Mesendoderm (in vitro differentiated cells): ENCODE measurements around the gene OCA2.

Experiments
- DNase-seq: peaks from one replicate; pipeline ENCODE4 v3.0.0; 2013
- H2AK5ac ChIP-seq: 2 replicates; pipeline ENCODE4 v1.6.1; 2013; ENCODE audit warnings: low read length, inconsistent platforms
- H2BK120ac ChIP-seq: 2 replicates; pipeline ENCODE4 v1.6.1; 2013; ENCODE audit warnings: low read depth, mild to moderate bottlenecking, low read length, moderate library complexity, mixed read lengths
- H2BK15ac ChIP-seq: replicated peaks from 2 replicates; pipeline ENCODE4 v1.6.1; 2013; ENCODE audit warnings: low read depth, mild to moderate bottlenecking, moderate library complexity
- H2BK5ac ChIP-seq: 2 replicates; pipeline ENCODE4 v1.6.1; 2013; ENCODE audit warnings: low read length, inconsistent platforms
- H3K18ac ChIP-seq: 2 replicates; pipeline ENCODE4 v1.6.1; 2013; ENCODE audit warnings: mild to moderate bottlenecking, low read length, mixed read lengths
- H3K23ac ChIP-seq: one replicate; pipeline ENCODE4 v1.6.1; 2013; ENCODE audit warnings: low read length
- H3K27ac ChIP-seq: 2 replicates; pipeline ENCODE4 v1.5.1; 2013; ENCODE audit warnings: low read depth, mild to moderate bottlenecking, inconsistent platforms, low read length, moderate library complexity
- H3K27me3 ChIP-seq: 2 replicates; pipeline ENCODE4 v1.6.1; 2013; ENCODE audit warnings: low read length, control low read depth, mild to moderate bottlenecking, inconsistent platforms; ENCODE audit not compliant: insufficient read depth, poor library complexity
- H3K36me3 ChIP-seq: 2 replicates; pipeline ENCODE4 v1.6.1; 2013; ENCODE audit warnings: low read length, inconsistent platforms; ENCODE audit not compliant: control insufficient read depth, insufficient read depth
- H3K4ac ChIP-seq: one replicate; pipeline ENCODE4 v1.6.1; 2013; ENCODE audit warnings: low read depth, mild to moderate bottlenecking, low read length, moderate library complexity
- H3K4me1 ChIP-seq: 2 replicates; pipeline ENCODE4 v1.6.1; 2013; ENCODE audit warnings: low read depth, low read length, inconsistent platforms; ENCODE audit not compliant: control insufficient read depth
- H3K4me2 ChIP-seq: 2 replicates; pipeline ENCODE4 v1.6.1; 2013; ENCODE audit warnings: low read length
- H3K4me3 ChIP-seq: 2 replicates; pipeline ENCODE4 v1.5.1; 2013; ENCODE audit warnings: mild to moderate bottlenecking, low read length
- H3K56ac ChIP-seq: one replicate; pipeline ENCODE4 v1.6.1; 2013; ENCODE audit warnings: low read length
- H3K79me1 ChIP-seq: 2 replicates; pipeline ENCODE4 v1.6.1; 2013; ENCODE audit warnings: low read length, inconsistent platforms
- H3K79me2 ChIP-seq: 2 replicates; pipeline ENCODE4 v1.6.1; 2013; ENCODE audit warnings: mild to moderate bottlenecking, low read length; ENCODE audit not compliant: control insufficient read depth, insufficient read depth
- H3K9ac ChIP-seq: 2 replicates; pipeline ENCODE4 v1.6.1; 2013; ENCODE audit warnings: low read length, inconsistent platforms
- H4K5ac ChIP-seq: one replicate; pipeline ENCODE4 v1.6.1; 2013; ENCODE audit warnings: low read length
- H4K8ac ChIP-seq: one replicate; pipeline ENCODE4 v1.6.1; 2013; ENCODE audit warnings: low read depth, mild to moderate bottlenecking, control low read depth, low read length, moderate library complexity
- WGBS: extraction: QIAGEN DNeasy Blood & Tissue Kit; methylation state at CpG from one replicate; pipeline ENCODE4 v1.1.7; 2013; ENCODE audit warnings: low lambda C conversion rate, missing lambda C conversion rate; ENCODE audit not compliant: insufficient coverage; ENCODE audit errors: extremely low coverage; 5-methylcytosine and 5-hydroxymethylcytosine counted together

OCA2 gene

GRCh38 chr15:27820232-27820631 is 278.9 kb downstream of the OCA2 start:
- no peak overlapping the region for H3K9ac ChIP-seq
- H3K36me3 ChIP-seq: no peaks in the 10 kb centered on the region
- WGBS: no CpG with 5 or more reads among the region's 7 CpGs
- H3K79me2 ChIP-seq: no peaks in the 10 kb centered on the region
- no peaks in the 10 kb centered on the region for H3K79me1 ChIP-seq
- H3K23ac ChIP-seq: no peak overlapping the region
- no peak overlapping the region for H3K4ac ChIP-seq
- H4K5ac ChIP-seq: no peak overlapping the region
- H2BK15ac ChIP-seq: no peak overlapping the region
- peak; percentile 19 for DNase-seq
- no peaks in the 10 kb centered on the region for H3K4me1 ChIP-seq
- no peak overlapping the region for H3K4me3 ChIP-seq
- H4K8ac ChIP-seq: no peak overlapping the region
- H3K27ac ChIP-seq: no peak overlapping the region
- no peak overlapping the region for H3K4me2 ChIP-seq
- H3K27me3 ChIP-seq: no peaks in the 10 kb centered on the region
- H3K56ac ChIP-seq: no peak overlapping the region
- no peak overlapping the region for H2BK120ac ChIP-seq
- H2BK5ac ChIP-seq: no peak overlapping the region
- H2AK5ac ChIP-seq: no peak overlapping the region
- H3K18ac ChIP-seq: no peak overlapping the region

DNA sequence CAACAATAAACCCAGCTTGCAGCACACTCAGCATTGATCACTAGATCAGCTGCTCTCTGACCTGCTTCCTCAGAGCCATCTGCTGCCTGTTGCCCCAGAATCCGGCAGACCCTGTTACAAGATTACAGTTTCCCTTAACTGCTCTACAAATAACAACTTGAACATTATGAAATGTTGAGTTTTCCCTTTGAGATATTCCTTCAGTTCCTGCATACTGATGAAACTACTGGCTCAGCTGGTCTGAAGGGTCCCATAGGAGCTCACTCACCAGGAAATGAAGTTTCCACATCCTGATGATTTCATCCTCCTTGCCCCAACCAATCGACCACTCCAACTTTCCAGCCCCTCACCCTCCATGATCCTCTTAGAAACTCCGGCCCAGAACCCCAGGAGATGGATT is 281.9 kb downstream of the OCA2 start:
- Histone ChIP-seq H3K4me1 (no peaks in the 10 kb centered on the region), H3K4ac (no peak overlapping the region), H3K23ac (no peak overlapping the region), H2BK120ac (no peak overlapping the region), H2AK5ac (no peak overlapping the region), H3K36me3 (no peaks in the 10 kb centered on the region), H3K4me2 (no peak overlapping the region), H4K5ac (no peak overlapping the region), H3K79me1 (no peaks in the 10 kb centered on the region), H3K9ac (no peak overlapping the region), H2BK5ac (no peak overlapping the region), H3K79me2 (no peaks in the 10 kb centered on the region), H3K27ac (no peak overlapping the region), H3K18ac (no peak overlapping the region), H3K4me3 (no peak overlapping the region), H4K8ac (no peak overlapping the region), H2BK15ac (no peak overlapping the region), H3K27me3 (no peaks in the 10 kb centered on the region), H3K56ac (no peak overlapping the region)
- no CpG with 5 or more reads among the region's 3 CpGs for WGBS
- no peak for DNase-seq

- WGBS: no CpG with 5 or more reads among the region's 8 CpGs
These were observed 282.3 kb downstream of the OCA2 start for GRCh38 chr15:27816790-27817189.

GRCh38 chr15:27815035-27815434 is 284.1 kb downstream of the OCA2 start:
- no peak overlapping the region for H4K5ac ChIP-seq
- no peaks in the 10 kb centered on the region for H3K4me1 ChIP-seq
- no peak overlapping the region for H2BK120ac ChIP-seq
- H3K36me3 ChIP-seq: no peaks in the 10 kb centered on the region
- no CpG with 5 or more reads among the region's 8 CpGs for WGBS
- H2AK5ac ChIP-seq: no peak overlapping the region
- no peaks in the 10 kb centered on the region for H3K79me1 ChIP-seq
- H3K9ac ChIP-seq: no peak overlapping the region
- H3K79me2 ChIP-seq: no peaks in the 10 kb centered on the region
- no peak for DNase-seq
- H2BK5ac ChIP-seq: no peak overlapping the region
- H3K56ac ChIP-seq: no peak overlapping the region
- no peak overlapping the region for H3K27ac ChIP-seq
- H3K27me3 ChIP-seq: no peaks in the 10 kb centered on the region
- H3K18ac ChIP-seq: no peak overlapping the region
- no peak overlapping the region for H3K4me3 ChIP-seq
- no peak overlapping the region for H3K23ac ChIP-seq
- no peak overlapping the region for H3K4ac ChIP-seq
- no peak overlapping the region for H2BK15ac ChIP-seq
- H4K8ac ChIP-seq: no peak overlapping the region
- H3K4me2 ChIP-seq: no peak overlapping the region

More at GRCh38 chr15:27816790-27817189, 282.3 kb downstream of the OCA2 start:
- Histone ChIP-seq H3K27ac (no peak overlapping the region), H3K9ac (no peak overlapping the region), H3K4me3 (no peak overlapping the region), H4K8ac (no peak overlapping the region), H2BK15ac (no peak overlapping the region), H3K27me3 (no peaks in the 10 kb centered on the region), H3K56ac (no peak overlapping the region), H3K79me1 (no peaks in the 10 kb centered on the region), H3K36me3 (no peaks in the 10 kb centered on the region), H2BK120ac (no peak overlapping the region), H2AK5ac (no peak overlapping the region), H3K18ac (no peak overlapping the region), H3K23ac (no peak overlapping the region), H3K4ac (no peak overlapping the region), H3K4me2 (no peak overlapping the region), H2BK5ac (no peak overlapping the region), H4K5ac (no peak overlapping the region), H3K79me2 (no peaks in the 10 kb centered on the region), H3K4me1 (no peaks in the 10 kb centered on the region)
- no peak for DNase-seq

- no peaks in the 10 kb centered on the region for H3K27me3 ChIP-seq
- no peak overlapping the region for H3K4me2 ChIP-seq
- no peak overlapping the region for H2BK15ac ChIP-seq
- H4K8ac ChIP-seq: no peak overlapping the region
- H2AK5ac ChIP-seq: no peak overlapping the region
- no peak overlapping the region for H3K4me3 ChIP-seq
- no peak overlapping the region for H3K9ac ChIP-seq
- H3K18ac ChIP-seq: no peak overlapping the region
- H2BK120ac ChIP-seq: no peak overlapping the region
- no peak overlapping the region for H3K27ac ChIP-seq
- H3K4me1 ChIP-seq: no peaks in the 10 kb centered on the region
- no CpG with 5 or more reads among the region's 2 CpGs for whole genome bisulfite sequencing
- no peak overlapping the region for H3K23ac ChIP-seq
- H3K36me3 ChIP-seq: no peaks in the 10 kb centered on the region
- H2BK5ac ChIP-seq: no peak overlapping the region
- no peak overlapping the region for H4K5ac ChIP-seq
- no peak for DNase-seq
- no peaks in the 10 kb centered on the region for H3K79me2 ChIP-seq
- H3K4ac ChIP-seq: no peak overlapping the region
- no peaks in the 10 kb centered on the region for H3K79me1 ChIP-seq
- H3K56ac ChIP-seq: no peak overlapping the region
These were observed 286.0 kb downstream of the OCA2 start for GRCh38 chr15:27813139-27813538.

DNA sequence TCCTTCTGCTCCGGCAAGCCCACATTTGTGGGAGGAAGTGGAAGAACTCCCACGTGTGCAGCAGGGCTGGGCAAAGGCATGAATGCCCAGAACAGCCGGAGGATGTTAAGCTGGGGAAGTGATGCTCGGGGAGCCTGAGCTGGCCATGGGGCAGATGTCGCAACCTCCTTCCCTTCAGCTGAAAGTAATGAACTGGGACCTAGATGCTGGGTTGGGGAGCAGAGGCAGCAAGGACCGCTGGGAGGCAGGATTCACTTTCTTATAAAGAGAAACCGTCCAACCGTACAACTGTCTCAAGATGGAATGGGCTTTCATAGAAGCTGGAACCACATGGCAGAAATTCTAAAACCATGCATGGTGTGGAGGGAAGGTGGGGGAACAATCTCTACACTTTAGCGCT is 290.9 kb downstream of the OCA2 start:
- Histone ChIP-seq H3K9ac (no peak overlapping the region), H3K18ac (no peak overlapping the region), H4K5ac (no peak overlapping the region), H3K79me1 (no peaks in the 10 kb centered on the region), H3K4ac (no peak overlapping the region), H2BK120ac (no peak overlapping the region), H3K27ac (no peak overlapping the region), H3K79me2 (no peaks in the 10 kb centered on the region), H3K4me2 (no peak overlapping the region), H3K4me1 (no peaks in the 10 kb centered on the region), H4K8ac (no peak overlapping the region), H3K56ac (no peak overlapping the region), H3K4me3 (no peak overlapping the region), H2AK5ac (no peak overlapping the region), H3K23ac (no peak overlapping the region), H3K27me3 (no peaks in the 10 kb centered on the region), H2BK5ac (no peak overlapping the region), H2BK15ac (no peak overlapping the region), H3K36me3 (no peaks in the 10 kb centered on the region)
- no CpG with 5 or more reads among the region's 9 CpGs for WGBS
- DNase-seq: no peak
